HG03432 (cell line): ENCODE results near the gene IRX3.

ENCODE experiments used
- ATAC-seq: cut with Tn5 transposase; IDR thresholded peaks from one replicate; pipeline ENCODE4 v1.9.1; 2021; ENCODE audit warnings: mild to moderate bottlenecking, moderate library complexity; ENCODE audit not compliant: unreplicated experiment

The IRX3 gene

DNA sequence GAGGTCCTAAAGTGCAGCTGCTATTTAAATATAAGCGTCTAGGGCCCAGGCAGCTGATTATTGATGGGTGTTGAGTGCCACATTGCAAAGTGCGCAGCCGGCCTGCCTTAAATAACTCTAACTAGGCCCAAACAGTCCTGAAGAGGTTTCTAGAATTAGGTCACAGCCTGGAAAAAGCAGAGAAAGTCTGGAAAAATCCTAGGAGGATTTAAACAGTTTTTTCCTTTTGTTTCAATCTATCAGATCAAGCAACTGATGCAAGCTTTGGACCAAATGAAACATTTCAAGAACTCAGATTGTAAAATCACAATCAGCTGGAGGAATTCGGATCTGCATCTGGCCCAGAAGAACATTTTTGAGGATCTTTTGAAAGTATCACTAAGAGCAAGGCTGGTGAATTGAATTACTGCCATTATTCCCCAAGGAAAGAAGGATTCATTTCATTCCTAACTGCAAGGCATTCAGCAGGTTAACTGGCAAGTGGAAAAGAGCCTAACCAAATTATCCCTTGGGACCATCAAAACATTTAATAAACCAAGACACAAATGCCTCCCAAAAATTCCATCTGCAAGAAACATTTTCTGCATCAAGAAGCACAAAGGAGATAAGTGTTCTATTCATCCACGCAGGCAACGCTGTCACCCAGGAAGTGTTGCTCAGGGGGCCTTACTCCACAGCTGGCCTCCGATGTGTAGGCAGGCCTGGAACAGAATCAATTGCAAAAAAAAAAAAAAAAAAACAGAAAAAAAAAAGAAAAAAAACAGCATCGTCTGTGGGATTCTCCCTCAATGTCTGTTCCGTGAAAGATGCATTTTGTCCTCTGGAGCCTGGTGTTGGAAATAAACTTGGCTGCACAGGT lies 46.1 kb downstream of the IRX3 start:
- ATAC-seq, result no peak

DNA sequence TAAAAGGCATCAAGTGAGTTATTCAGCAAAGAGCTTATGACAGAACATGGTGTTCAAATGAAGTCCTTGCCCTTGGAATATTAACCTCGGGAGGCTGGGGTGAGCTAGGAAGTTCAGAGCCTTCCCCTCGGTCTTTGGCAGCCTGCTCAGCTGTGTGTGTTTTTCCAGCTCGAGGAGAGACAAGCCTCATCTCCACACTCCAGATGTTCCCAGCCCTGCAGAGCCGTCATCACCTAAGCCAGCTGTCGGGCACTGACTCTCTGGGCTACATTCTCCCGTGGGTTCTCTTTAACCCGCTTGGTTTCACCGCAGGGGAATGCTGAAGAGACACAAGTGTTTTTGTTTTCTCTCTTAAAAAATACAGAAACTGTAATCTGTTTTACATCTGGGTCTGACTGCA lies 47.1 kb downstream of the IRX3 start:
- no peak for ATAC-seq

DNA sequence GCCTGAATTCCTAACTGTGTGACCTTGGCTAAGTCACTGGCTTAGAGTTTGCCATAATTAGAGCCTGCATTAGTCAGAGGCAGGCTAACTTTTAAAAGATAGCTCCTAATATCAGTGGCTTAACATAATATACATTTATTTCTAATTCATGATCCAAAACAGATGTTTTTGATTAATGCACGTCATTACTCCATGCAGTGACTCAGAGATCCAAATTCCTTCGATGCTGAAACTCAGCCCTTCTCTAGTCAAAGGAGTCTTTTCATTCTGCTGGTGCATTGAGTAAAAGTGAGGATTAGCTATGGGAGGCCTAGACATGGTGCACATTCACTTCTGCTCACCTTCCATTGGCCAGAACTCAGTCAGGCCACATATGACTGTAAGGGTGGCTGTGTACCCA lies 49.8 kb downstream of the IRX3 start:
- no peak for ATAC-seq

DNA sequence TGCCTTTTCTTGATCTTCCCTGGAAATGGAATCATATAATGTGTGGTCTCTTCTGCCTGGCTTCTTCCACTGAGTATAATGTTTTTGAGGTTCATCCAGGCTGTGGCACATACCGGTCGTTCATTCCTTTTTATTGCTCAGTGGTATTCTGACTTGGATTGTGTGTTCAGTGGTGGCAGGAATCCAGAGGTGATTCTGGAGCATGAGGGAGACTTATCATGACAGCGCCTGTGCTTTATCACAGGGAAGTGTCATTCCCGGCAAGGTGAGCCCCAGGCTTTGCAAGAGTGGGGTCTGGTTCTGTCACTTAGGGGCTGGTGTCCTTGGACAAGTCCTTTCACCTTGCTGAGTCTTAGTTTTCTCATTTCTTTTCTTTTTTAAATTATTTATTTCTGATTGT lies 53.0 kb downstream of the IRX3 start:
- no peak for ATAC-seq
